KOPT-K1 (cell line): ENCODE data around the gene VENTX.

ENCODE experiments used
- H3K27ac ChIP-seq: fragments of 200-600 bp; sonication (generic); 2 replicates; pipeline ENCODE4 v1.5.1; 2016; ENCODE audit warnings: antibody characterized with exemption, mild to moderate bottlenecking, low read depth, low read length; ENCODE audit not compliant: poor library complexity, severe bottlenecking
- H3K36me3 ChIP-seq: fragments of 200-600 bp; sonication (generic); 2 replicates; pipeline ENCODE4 v1.5.1; 2017; ENCODE audit warnings: antibody characterized with exemption, mild to moderate bottlenecking, low read length, moderate library complexity; ENCODE audit not compliant: insufficient read depth
- H3K9me3 ChIP-seq: fragments of 200-600 bp; sonication (generic); 2 replicates; pipeline ENCODE4 v1.5.1; 2017; ENCODE audit warnings: antibody characterized with exemption, low read length, mild to moderate bottlenecking; ENCODE audit not compliant: insufficient read depth, poor library complexity, severe bottlenecking

The VENTX gene

DNA sequence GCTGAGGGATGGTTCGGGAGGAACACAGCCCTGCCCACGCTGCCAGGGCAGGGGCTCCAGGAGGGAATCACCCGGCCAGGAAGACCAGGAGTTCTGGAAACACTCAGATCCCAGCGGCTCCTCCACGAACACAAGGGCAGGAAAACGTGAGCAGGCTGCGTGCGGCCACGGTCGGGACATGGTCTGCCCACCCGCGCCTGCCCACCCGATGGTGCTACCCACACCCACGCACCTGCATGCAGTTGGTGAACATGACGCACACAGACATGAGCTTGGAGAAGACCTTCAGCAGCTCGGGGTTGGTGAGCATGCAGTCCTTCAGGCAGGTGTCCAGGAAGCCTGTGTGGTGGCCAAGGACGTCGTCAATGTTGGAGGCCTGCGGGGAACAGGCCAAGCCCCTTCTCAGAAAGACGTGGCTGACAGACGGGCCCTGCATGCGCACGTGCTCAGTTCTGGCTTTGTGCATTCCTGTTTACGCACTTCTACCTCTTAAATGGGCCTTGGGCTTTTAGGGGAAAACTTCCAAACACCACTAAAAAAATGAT lies 45.3 kb downstream of the VENTX start:
- Histone ChIP-seq H3K27ac (no peak overlapping the region), H3K36me3 (peaks cover 96% of the 10 kb centered on the region), H3K9me3 (no peaks in the 10 kb centered on the region)

- Histone ChIP-seq H3K36me3 (peaks cover 97% of the 10 kb centered on the region), H3K27ac (no peak overlapping the region), H3K9me3 (no peaks in the 10 kb centered on the region)
These were observed 46.3 kb downstream of the VENTX start for GRCh38 chr10:133283931-133284330.

GRCh38 chr10:133285217-133285616 lies 47.6 kb downstream of the VENTX start:
- H3K9me3 ChIP-seq = no peaks in the 10 kb centered on the region
- H3K27ac ChIP-seq = no peak overlapping the region
- peaks cover 93% of the 10 kb centered on the region for H3K36me3 ChIP-seq

- no peaks in the 10 kb centered on the region for H3K9me3 ChIP-seq
- no peak overlapping the region for H3K27ac ChIP-seq
- peaks cover 91% of the 10 kb centered on the region for H3K36me3 ChIP-seq
These were observed 48.7 kb downstream of the VENTX start for GRCh38 chr10:133286366-133286765.

DNA sequence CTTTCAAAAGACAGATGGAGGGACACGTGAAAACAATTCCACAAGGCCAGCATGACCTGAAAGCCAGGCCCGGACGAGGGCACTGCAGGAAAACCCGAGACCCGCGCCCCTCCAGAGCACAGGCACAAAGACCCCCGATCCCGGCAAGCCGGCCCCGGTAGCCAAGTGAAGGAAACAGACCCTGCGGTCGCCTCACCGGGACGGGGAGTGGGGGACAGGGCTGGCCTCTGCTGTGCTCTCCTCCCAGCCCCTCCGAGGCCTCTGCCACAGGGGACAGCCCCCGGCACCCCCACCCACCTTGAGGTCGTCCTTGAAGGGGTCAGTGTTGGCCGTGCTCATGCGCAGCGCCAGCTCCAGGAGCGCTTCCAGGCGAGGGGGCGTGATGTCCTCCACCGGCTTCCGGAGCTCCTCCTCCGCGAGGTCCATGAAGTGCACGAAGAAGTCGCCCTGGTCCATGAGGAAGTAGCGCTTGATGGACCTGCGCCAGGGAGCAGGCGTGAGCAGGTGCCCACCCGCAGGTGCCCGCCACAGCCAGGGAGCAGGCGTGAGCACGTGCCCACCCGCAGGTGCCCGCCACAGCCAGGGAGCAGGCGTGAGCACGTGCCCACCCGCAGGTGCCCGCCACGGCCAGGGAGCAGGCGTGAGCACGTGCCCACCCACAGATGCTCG lies 50.3 kb downstream of the VENTX start:
- Histone ChIP-seq H3K36me3 (peaks cover 84% of the 10 kb centered on the region), H3K27ac (no peak overlapping the region), H3K9me3 (no peaks in the 10 kb centered on the region)

- Histone ChIP-seq H3K9me3 (no peaks in the 10 kb centered on the region), H3K27ac (no peak overlapping the region), H3K36me3 (peaks cover 84% of the 10 kb centered on the region)
These were observed 52.1 kb downstream of the VENTX start for GRCh38 chr10:133289761-133290160.
